ENCODE data around the gene ADCY1.

ADCY1 gene

DNA sequence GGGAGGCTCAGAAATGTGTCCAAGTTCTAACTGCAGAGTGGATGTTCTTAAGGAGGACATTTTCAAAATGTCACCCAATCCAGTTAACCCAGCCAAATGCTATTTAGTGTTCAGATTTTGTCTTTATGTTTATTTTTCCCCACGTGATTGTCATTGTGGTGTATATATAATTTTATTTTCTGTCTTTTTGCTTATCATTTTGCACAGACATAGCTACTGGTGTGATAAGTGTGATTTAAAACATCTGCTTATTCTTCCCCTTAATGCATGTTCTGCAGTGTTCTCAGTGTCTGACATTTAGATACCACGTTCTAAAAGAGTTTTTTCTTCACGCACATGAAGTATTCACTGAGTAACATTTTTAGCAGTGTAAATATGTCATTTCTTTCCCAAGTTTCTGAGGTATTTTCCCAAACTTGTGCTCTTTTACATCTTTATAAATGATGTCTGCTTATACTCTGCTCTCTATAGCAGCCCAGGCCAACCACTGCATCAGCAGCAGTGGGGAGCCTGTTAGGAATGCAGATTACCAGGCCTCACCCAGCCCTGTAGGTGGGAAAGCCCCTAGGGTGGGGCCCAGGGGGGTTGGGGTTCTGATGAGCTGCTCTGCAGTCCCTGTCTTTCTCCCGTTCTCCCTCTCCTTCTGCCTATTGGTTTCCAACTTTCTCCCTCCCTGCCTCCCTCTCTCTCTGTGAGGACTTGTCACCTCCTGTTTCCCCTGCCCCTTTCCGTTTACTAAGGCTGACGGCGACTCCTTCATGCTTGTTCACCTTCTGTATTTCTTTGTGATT, 20.8 kb downstream of the ADCY1 start:
- no peak for DNase-seq (ENCODE audit: low spot score)

DNA sequence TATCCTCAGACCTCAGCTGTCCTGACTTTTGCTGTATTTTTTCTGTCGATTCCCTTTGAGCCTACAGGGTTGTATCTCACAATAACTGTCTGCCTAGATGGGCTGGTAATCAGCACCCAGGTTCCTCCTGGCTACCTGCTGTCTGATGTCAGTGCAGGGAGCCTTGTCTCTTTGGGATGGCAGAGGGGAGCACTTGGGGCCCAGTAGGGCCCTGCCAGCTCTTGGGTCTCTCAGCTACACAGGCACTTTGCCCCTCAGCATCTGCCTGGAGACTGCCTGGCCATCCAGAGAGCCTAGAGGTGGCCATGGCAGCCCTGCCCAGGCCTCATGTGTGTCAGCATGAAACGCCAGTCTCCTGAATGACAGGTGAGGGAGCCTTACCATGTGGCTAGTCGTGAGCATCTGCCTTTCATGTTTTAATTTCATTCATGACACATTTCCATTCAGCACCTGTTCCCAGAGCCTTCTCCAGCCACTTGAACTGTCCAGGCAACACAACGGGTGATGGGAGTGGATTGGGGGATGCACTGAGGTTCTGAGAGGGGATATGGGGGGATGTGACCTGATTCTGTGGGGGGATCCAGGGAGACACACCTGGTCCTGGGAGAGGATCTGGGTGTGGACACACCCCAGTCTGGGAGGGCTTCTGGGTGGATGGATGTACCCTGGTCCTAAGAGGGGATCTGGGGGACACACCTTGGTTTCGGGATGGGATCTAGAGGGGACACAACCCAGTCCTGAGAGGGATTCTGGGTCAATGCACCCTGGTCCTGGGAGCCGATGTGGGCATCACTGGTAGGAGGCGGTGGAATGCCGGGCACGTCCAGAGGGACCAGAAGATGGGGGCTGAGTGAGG, 21.9 kb downstream of the ADCY1 start:
- DNase-seq (ENCODE audit: low spot score), result no peak

DNA sequence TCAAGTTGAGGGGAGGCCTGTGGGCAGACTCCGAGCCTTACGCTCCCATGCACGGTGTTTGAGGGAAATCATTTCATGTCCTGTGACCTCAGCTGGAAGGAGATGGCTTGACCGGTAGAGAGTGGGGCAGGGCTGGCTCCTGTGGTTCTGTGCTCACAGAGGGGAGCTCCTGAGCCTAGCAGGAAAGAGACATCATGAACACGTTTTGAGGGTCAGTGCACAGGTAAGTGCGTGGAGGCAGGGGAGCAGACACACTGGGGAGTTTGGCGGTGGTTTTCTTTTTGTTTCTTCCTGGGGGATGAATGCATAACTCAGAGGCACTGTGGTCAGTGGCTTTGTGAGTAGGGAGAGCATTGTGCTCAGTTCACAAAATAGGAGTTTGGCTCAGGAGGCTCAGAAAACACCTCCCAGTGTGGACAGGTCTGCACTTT, 22.5 kb downstream of the ADCY1 start:
- DNase-seq (ENCODE audit: low spot score), result no peak

DNA sequence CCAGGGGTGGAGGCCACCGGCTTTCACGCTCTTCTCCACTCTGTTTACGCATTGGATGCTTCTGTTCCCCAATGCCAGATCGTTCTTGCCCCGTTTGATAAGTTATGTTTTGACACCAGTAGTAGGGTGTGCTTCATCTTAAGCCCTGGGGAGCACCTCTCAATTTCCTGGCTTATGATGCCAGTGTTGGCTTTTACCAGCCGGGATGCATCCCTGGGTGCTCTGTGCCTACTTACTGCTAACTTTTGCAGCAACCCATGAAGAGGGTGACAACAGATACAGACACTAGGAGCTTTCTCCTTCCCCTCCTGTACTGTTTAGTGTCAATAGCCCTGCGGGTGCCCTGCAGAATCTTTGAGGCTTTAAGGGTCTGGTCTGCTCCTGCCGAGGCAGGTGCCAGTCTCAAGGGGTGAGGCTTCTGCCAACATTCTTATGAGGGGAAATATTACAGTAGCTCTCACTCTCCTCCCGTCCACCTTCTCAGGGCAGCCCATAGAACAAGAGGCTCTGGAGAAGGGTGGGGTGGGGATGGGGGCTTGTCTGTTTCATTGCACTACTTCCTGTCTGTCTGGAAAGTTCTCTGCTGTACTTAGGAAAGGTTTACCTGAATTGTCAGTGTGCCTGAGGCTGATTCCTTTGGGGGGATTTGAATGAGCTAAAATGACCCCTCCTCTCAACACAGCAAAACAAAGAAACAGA, 23.3 kb downstream of the ADCY1 start:
- DNase-seq (ENCODE audit: low spot score), result no peak

DNA sequence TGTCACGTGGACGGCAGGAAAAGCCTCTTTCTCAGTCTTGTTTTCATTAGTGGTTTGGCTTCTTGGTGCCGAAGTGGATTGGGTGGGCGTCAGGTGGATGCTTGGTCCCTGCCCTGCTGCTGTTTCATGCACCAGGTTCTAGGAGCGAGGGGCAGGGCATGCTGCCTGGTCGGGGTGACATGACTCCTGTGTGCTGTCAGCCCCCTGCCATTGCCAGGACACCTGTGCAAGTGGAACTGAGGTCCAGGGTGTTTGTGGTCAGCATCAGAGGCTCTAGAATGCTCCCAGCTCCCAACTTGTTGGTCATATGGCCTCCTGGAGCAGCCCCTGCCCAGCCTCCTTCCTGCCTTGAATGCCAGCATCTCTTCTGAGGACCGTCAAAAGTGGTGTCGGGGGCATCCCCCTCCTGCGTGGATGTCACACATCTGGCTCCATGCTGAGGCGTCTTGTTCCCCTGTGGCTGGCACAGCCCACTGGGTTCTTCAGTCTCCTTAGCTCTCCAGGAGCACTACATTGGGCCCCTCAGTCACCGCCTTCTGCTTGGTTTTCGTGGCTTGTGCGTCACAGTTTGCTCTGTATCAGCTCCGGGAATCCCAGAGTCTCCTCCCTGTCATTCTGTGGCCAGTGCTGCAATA, 24.8 kb downstream of the ADCY1 start:
- no peak for DNase-seq (ENCODE audit: low spot score)

DNA sequence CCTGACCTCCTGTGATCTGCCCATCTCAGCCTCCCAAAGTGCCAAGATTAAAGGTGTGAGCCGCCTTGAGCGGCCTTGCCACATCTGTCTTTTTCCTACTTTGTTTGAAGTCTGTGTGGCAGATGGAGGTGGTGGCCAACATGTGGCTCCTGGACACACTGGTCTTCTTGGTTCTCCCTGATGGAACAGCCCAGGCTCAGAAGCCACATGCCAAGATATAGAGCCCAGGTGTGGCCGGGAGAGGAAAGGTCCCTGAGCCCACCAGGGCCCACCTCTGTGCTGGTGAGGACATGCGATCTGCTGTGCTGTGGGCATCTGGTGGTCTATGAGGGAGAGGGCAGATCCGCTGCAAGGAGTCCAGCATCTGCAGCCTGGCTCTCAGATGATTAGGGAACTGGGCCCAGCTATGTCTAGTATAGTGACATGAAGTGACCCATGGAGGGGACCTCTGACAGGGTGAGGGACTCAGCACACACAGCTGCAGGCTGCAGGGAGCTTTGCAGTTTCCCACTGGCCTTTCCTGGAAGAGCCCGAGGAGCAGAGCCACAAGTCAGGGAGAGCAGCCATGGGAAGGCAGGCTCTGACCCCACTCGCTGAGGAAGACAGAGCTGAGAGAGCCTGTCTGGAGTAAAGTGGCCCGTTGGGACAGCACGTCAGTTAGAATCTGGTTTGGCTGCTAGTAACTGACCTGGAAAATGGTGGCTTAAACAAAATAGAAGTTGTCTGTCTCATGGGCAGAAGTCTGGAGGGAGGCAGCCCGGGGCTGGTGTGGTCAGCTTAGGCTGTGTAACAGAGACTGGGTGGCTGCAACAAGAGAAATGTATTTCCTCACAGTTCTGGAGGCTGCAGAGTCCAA, 25.9 kb downstream of the ADCY1 start:
- no peak for DNase-seq (ENCODE audit: low spot score)

DNA sequence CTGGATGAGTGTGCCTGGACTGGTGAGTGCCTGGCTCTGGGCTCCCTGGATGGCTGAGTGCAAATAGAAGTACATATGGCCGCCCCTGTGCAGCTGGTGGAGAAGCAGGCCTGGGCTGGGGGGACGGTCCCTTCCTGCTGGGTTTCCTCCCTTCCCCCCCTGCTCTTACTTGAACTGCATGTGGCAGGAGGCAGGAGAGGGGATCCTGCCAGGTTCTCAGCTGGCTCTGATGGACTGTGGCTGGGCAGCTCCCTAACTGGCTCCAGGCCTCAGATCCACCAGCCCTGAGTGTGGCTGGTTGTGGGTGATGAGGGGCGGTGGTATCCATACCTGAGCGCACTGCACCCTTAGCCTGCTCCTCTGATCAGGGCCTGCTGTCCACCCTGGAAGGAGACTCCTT, 26.9 kb downstream of the ADCY1 start:
- DNase-seq (ENCODE audit: low spot score), result no peak

DNA sequence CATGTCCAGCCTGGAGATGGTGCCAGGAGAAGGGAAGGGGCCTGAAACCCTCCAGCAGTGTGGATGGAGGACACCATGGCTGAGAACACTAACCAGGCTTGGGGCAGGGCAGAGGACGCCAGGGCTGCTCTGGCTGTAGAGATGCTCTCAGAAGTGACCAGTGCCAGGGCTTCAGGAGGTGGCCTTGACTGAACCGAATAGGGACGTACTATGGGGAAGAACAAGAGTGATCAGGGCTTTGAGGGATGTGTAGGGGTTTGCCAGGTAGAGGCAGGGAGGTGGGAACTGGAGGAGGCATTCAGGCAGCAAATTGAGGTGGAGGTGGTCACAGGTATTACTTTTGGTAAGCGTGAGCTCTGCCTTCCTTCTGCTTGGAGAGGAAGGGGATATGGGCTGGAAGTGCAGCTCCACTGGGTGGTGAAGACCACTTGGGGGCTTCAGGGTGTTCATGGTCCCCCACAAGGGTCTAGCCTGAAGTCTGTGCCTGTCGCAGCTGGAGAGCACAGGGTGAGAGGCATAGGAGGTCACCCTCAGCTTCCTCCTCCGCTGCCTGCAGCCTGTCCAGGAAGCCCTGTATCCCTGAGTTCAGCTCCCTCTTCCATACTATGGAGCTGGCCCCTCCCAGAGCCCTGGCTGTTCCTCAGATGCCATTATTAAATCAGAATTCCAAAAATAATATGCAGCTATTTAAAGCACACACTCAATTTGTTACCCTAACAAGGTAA, 27.8 kb downstream of the ADCY1 start:
- no peak for DNase-seq (ENCODE audit: low spot score)

DNA sequence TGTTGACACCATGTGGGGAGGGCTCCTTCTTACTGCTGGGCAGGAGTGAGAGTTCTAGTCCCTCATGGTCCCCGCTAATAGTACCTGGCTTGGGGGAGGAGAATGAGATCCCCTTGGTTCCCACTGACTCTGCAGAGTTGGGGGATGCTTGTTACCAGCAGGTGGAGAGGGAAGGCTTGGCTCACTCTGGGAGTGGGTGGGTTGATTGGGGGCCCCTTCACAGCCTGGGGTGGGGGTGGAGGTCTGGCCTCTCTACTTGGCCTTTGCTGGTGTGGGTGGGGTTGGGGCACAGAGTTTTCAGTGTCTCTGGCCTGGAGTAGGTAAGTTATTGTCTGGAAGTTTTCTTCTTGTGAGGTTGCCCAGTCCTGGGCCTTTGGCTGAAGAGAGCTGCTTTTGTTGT, 31.9 kb downstream of the ADCY1 start:
- DNase-seq (ENCODE audit: low spot score), result no peak

DNA sequence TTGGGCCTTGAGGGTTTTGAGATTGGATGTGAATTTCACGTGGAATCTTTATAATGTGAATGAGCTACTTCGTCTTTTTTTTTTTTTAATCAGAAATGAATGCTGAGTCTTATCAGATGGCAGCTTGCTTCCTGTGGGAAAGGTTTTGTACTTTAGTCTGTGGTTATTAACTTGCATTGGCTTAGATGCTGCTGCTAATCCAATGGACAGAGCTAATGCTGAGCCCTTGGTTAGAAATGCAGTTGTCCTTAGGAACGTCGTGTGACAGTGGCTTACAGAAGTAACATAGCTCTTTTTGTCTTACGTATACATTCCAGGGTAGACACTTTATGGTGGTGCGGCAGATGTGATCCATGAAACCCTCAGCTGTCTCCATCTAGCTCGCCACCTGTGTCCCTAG, 32.8 kb downstream of the ADCY1 start:
- no peak for DNase-seq (ENCODE audit: low spot score)

DNA sequence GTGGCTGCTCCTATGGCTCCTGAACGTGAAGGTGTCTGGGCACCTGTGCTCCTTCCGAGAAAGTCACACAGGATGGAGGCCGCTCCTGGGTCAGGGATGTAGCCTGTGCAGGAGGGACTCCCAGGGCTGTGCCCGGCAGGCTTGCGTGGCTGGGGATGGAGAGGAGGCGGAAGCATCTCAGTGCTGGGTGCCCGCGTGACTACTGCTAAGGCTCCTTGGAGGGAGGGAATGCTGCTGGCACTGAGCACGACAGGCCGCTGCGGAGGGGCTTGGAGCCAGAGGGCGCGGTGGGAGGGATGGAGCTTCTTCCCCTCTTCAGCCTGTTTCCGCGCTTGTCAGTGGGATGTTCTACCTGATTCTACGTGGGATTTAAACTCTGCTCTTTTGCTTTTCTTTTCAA, 35.0 kb downstream of the ADCY1 start:
- no peak for DNase-seq (ENCODE audit: low spot score)

DNA sequence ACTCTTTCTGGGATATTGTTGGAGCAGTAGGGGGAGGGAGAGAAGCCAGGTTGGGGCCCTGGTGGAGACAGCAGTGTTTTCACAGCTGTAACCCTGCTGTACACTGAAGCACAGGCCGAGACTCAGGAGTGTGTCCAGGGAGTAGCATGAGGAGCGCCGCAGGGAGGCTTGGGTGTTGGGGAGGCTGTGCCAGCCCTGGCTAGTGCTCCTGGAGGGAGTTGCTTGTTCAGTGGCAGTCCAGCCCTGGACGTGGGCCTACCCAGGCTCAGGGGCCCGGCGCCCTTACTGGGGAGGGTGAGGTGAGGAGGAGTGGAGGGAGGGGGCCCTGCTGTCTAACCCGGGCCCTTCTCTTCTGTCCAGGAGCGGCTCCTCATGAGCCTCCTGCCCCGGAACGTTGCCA, 35.9 kb downstream of the ADCY1 start:
- DNase-seq (ENCODE audit: low spot score), result no peak

DNA sequence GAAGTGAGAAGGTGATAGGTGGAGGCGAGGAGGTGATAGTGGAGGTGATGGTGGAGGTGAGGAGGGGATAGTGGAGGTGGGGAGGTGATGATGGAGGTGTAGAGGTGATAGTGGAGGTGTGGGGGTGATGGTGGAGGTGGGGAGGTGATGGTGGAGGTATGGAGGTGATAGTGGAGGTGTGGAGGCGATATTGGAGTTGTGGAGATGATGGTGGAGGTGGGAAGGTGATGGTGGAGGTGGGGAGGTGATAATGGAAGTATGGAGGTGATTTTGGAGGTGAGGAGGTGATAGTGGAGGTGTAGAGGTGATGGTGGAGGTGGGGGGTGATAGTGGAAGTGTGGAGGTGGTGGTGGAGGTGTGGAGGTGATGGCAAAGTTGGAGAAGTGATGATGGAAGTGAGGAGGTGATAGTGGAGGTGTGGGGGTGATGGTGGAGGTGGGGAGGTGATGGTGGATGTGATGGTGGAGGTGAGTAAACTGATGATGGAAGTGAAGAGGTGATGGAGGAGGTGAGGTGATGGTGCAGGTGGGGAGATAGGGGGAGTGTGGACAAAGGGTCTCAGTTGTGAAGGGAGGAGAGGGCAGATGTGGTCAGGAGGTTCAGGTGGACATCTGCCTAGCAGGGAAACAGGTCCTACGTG, 36.6 kb downstream of the ADCY1 start:
- DNase-seq (ENCODE audit: low spot score), result no peak

DNA sequence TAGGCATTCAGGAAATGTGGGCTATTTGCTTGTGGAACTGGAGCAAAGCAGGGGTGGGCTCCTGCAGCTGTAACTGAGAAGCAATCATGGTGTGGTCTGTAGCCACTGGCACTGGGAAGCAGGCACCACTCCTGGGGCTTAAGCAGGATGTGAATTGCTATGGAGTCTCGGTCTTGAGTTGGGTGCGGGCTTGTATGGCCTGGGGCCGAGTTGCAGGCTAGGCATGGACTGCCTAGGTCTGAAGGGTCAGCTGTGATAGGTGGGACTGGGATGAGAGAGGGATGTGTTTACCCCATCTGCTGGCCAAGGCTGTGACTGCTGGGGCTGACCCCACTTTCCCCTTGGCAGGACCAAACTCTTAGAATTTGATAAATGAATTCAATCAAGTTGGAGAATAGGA, 43.0 kb downstream of the ADCY1 start:
- no peak for DNase-seq (ENCODE audit: low spot score)

DNA sequence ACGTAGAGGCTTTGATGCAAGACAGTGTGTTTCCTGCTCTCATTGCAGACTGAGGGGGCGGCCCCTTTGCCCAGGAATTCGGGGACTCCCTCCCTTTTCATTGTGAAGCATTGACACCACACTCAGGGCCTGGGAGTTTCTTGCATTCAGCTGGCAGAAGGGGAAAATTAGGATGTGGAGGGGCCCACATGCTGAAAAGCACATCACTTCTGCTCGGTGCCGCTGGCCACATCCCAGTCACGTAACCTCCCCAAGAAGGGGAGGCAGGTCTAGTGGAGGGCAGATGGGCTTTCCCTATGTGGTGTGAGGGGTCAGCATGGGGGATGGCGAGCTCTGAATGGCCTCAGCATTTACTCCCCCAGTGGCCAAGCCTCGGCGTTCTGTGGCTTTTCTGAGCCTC, 47.9 kb downstream of the ADCY1 start:
- no peak for DNase-seq (ENCODE audit: low spot score)

DNA sequence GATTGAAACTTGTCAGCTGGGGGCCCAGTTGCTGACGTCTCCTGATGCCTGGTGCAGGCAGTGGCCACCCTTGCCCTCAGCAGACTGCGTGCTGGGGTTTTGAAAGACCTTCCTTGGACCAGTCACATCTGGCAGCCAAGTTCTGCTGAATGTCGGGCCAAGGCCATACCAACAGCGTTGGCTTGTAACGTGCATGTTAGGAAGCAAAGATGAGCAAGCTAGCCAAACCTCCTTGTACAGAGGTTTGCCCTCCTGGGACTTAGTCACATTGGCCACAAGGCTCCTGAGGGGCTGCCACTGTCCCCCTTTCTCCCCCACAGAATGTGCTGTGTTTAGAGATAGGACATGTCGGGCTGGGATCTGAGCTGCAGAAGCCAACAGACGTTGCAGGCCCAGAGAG, 49.0 kb downstream of the ADCY1 start:
- no peak for DNase-seq (ENCODE audit: low spot score)

DNA sequence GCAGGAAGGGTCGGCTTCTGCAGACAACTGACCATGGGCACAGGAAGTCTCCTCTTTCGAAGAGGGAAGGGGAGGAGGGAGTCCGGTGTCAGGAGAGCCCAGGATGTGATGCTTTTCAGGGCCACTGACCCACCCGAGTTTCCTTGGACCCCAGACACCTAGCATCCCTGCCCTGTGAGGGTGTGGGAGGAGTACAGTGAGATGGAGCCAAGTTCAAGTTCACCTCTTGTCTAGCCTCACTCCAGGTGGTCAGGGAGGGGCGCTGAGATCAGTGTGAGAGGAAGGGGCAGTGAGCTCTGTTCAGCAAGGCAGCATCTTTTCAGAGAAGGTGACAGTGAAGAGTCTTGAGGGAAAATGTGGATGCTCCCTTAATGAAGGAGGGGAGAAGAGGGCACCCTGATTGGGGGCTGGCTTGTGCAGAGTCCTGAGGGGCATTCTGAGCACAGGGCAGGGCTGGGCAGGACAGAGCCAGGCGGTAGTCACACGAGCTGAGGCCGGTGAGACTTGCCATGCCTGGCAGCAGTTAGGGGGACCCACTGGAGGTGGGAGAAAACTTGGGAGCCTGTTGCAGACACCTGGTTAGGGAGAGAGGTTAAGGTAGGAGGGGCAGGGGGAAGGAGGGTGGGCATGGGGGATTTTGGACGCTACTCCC, 49.7 kb downstream of the ADCY1 start:
- no peak for DNase-seq (ENCODE audit: low spot score)

DNA sequence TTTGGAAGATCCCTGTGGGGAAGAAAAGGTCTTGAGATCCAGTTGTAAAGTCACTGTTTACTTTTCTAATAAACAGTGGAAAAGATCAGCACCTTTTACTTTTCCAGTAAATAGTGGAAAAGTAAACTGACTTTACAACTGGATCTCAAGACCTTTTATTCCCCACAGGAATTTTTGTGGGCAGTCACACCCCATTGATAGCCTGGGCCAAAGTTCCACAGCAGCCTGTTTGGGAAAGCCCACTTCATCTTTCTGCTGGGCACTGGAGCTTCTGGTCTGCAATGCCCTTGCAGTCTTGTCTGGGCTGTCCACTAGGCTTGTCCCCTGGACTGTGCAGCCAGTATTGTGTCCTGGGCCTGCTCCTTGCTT, 50.2 kb downstream of the ADCY1 start:
- no peak for DNase-seq (ENCODE audit: low spot score)

DNA sequence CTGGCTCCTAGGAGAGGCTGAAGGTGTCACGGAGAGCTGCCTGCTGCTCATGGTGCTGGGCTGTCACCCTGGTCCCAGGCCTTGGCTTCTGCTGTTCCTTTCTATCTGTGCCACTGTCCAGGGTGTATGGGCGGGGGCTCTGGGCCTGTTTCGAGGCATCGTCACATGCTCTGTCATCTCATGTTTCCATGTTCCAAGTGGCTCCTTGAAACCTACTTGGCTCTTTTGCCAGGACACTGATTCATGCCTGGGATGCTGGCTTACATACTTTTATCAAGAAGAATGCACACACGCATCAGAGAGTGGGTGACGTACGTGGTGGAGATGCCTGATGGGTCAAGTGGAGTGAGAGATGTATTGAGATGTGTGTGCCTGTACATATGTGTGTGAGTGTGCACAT, 50.9 kb downstream of the ADCY1 start:
- peak; percentile 23 for DNase-seq (ENCODE audit: low spot score)

All from AG08396 (cell line).